Astrocyte (in vitro differentiated cells and primary cell): Measurements from ENCODE around the gene SREBF2. TPM values are rescaled to one million over a fixed set of nuclear protein-coding genes. Genes with fewer than 3 reads are reported as not detected.

Experiments
- DNase-seq: peaks from one replicate; pipeline ENCODE4 v3.0.0-alpha.2; 2010; ENCODE audit warnings: low read depth
- FAIRE-seq: peaks from 2 replicates; lab custom pipeline; 2011; peaks lifted over from hg19 to GRCh38; lab: Jason Lieb, UNC
- H2AFZ ChIP-seq: 2 replicates; pipeline ENCODE4 v1.6.0; 2012; ENCODE audit warnings: low read depth, low read length, inconsistent platforms
- H3K27ac ChIP-seq: 2 replicates; pipeline ENCODE4 v1.5.1; 2011; ENCODE audit warnings: low read depth, low read length, inconsistent platforms
- H3K27me3 ChIP-seq: 2 replicates; pipeline ENCODE4 v1.6.0; 2011; ENCODE audit warnings: low read length, inconsistent platforms; ENCODE audit not compliant: insufficient read depth
- H3K36me3 ChIP-seq: 2 replicates; pipeline ENCODE4 v1.5.1; 2011; ENCODE audit warnings: low read length, inconsistent platforms; ENCODE audit not compliant: insufficient read depth
- H3K4me1 ChIP-seq: 2 replicates; pipeline ENCODE4 v1.5.1; 2011; ENCODE audit warnings: low read length, inconsistent platforms; ENCODE audit not compliant: insufficient read depth
- H3K4me2 ChIP-seq: 2 replicates; pipeline ENCODE4 v1.6.0; 2012; ENCODE audit warnings: low read length, inconsistent platforms
- H3K4me3 ChIP-seq: 2 replicates; pipeline ENCODE4 v1.5.1; 2011; ENCODE audit warnings: low read depth, mild to moderate bottlenecking, low read length, inconsistent platforms; ENCODE audit not compliant: insufficient read depth
- H3K79me2 ChIP-seq: 2 replicates; pipeline ENCODE4 v1.6.0; 2012; ENCODE audit warnings: mild to moderate bottlenecking, low read length, inconsistent platforms; ENCODE audit not compliant: insufficient read depth
- H3K9ac ChIP-seq: 2 replicates; pipeline ENCODE4 v1.6.0; 2012; ENCODE audit warnings: mild to moderate bottlenecking, low read length, inconsistent platforms
- H3K9me3 ChIP-seq: 2 replicates; pipeline ENCODE4 v1.5.1; 2012; ENCODE audit warnings: low read depth, mild to moderate bottlenecking, low read length, inconsistent platforms; ENCODE audit not compliant: insufficient read depth
- H4K20me1 ChIP-seq: 2 replicates; pipeline ENCODE4 v1.6.0; 2012; ENCODE audit warnings: low read length, inconsistent platforms; ENCODE audit not compliant: insufficient read depth
- H3K27ac Mint-ChIP-seq: one replicate; pipeline ENCODE4 v1.8.0; 2021; ENCODE audit warnings: mild to moderate bottlenecking, mixed read lengths; ENCODE audit not compliant: unreplicated experiment
- H3K27me3 Mint-ChIP-seq: one replicate; pipeline ENCODE4 v1.8.0; 2021; ENCODE audit warnings: low read depth, mixed read lengths; ENCODE audit not compliant: unreplicated experiment
- H3K36me3 Mint-ChIP-seq: one replicate; pipeline ENCODE4 v1.8.0; 2021; ENCODE audit warnings: low read depth, mixed read lengths; ENCODE audit not compliant: unreplicated experiment
- H3K4me1 Mint-ChIP-seq: one replicate; pipeline ENCODE4 v1.8.0; 2021; ENCODE audit warnings: low read depth, mixed read lengths; ENCODE audit not compliant: unreplicated experiment
- H3K4me3 Mint-ChIP-seq: one replicate; pipeline ENCODE4 v1.8.0; 2021; ENCODE audit warnings: mild to moderate bottlenecking, moderate library complexity, mixed read lengths; ENCODE audit not compliant: unreplicated experiment
- H3K9me3 Mint-ChIP-seq: one replicate; pipeline ENCODE4 v1.8.0; 2021; ENCODE audit warnings: mild to moderate bottlenecking, mixed read lengths; ENCODE audit not compliant: unreplicated experiment
- CTCF ChIP-seq: IDR thresholded peaks from 2 replicates; pipeline ENCODE4 v1.5.1; 2011; ENCODE audit warnings: low read depth, mild to moderate bottlenecking, inconsistent platforms, low read length, moderate library complexity; ENCODE audit not compliant: insufficient read depth
- EZH2 ChIP-seq: IDR thresholded peaks from 2 replicates; pipeline ENCODE4 v1.6.1; 2012; ENCODE audit warnings: mild to moderate bottlenecking, low read length, inconsistent platforms; ENCODE audit not compliant: insufficient read depth
- total RNA-seq: library from RNA; stranded (reverse); gene quantifications from 2 replicates; pipeline ENCODE4 v1.2.1, GENCODE V29; 2021

SREBF2 gene
- total RNA-seq, 1 donor from 2014 or later: 83.9 TPM

DNA sequence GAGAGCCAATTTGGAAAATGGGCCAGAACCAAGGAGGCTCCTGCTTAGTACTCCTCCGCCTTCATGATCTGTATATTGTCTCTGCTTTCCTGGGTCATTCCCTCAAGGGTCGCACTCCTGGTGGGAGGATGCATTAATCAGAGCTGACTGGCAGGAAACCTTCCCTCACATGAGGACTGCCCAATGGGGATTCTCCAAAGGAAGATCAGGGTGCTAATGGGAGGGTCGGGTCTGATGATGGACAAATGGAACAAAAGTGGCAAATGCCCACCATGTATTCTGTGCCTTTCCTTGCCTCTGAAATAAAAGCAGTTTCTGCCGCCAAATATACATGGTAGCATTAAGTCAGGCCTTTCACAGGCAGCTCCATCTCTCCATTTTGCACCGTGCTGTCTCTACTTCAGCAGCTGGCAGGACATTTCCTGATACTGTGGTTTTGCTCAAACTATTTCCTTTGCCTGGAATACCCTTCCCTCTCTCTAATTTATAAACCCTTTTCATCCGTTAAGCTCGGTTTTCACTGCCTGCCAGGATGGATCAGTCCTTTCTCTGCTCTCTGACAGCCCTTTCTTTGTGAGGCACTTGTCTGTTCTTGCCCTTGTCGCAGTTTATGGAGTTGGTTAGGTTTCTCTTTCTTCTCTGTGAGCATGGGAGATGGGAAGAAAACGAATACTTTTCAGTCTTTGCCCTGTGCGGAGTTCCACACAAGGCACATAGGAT lies 13.5 kb downstream of the SREBF2 start:
- Histone ChIP-seq H3K36me3 (peaks cover 7% of the 10 kb centered on the region), H2AFZ (no peak overlapping the region), H3K27me3 (no peaks in the 10 kb centered on the region), H3K9ac (no peak overlapping the region), H3K4me1 (peaks cover 12% of the 10 kb centered on the region), H3K4me3 (no peak overlapping the region), H3K9me3 (no peaks in the 10 kb centered on the region), H3K27ac (no peak overlapping the region), H3K79me2 (peaks cover 85% of the 10 kb centered on the region), H3K4me2 (peak overlapping the region; percentile 16), H4K20me1 (peaks cover 90% of the 10 kb centered on the region)
- no peak for TF ChIP-seq EZH2
- no peak for TF ChIP-seq CTCF
- peak overlapping the region; percentile 35 for H3K27ac Mint-ChIP-seq
- DNase-seq: no peak
- H3K4me3 Mint-ChIP-seq: no peak overlapping the region
- no peaks in the 10 kb centered on the region for H3K27me3 Mint-ChIP-seq
- peaks cover 2% of the 10 kb centered on the region for H3K36me3 Mint-ChIP-seq
- no peaks in the 10 kb centered on the region for H3K9me3 Mint-ChIP-seq
- peaks cover 31% of the 10 kb centered on the region for H3K4me1 Mint-ChIP-seq
- FAIRE-seq: no peak

GRCh38 chr22:41847300-41847699 lies 14.4 kb downstream of the SREBF2 start:
- TF ChIP-seq CTCF (no peak), EZH2 (no peak)
- no peak for FAIRE-seq
- peaks cover 81% of the 10 kb centered on the region for H3K79me2 ChIP-seq

GRCh38 chr22:41848468-41848867 lies 15.6 kb downstream of the SREBF2 start:
- FAIRE-seq: no peak
- Mint-ChIP-seq H3K4me3 (no peak overlapping the region), H3K4me1 (peaks cover 28% of the 10 kb centered on the region)

More at GRCh38 chr22:41847300-41847699, 14.4 kb downstream of the SREBF2 start:
- no peak overlapping the region for H3K4me3 Mint-ChIP-seq
- H3K27me3 Mint-ChIP-seq: no peaks in the 10 kb centered on the region
- no peak overlapping the region for H3K27ac Mint-ChIP-seq
- peaks cover 89% of the 10 kb centered on the region for H4K20me1 ChIP-seq
- no peaks in the 10 kb centered on the region for H3K27me3 ChIP-seq
- H3K4me1 Mint-ChIP-seq: peaks cover 29% of the 10 kb centered on the region
- H3K4me2 ChIP-seq: no peak overlapping the region
- no peak for DNase-seq
- H3K4me1 ChIP-seq: peaks cover 12% of the 10 kb centered on the region
- H3K27ac ChIP-seq: no peak overlapping the region
- no peaks in the 10 kb centered on the region for H3K36me3 Mint-ChIP-seq
- H2AFZ ChIP-seq: no peak overlapping the region
- H3K9ac ChIP-seq: no peak overlapping the region
- H3K4me3 ChIP-seq: no peak overlapping the region
- peaks cover 3% of the 10 kb centered on the region for H3K36me3 ChIP-seq
- no peaks in the 10 kb centered on the region for H3K9me3 ChIP-seq
- H3K9me3 Mint-ChIP-seq: no peaks in the 10 kb centered on the region

More at GRCh38 chr22:41848468-41848867, 15.6 kb downstream of the SREBF2 start:
- peaks cover 12% of the 10 kb centered on the region for H3K4me1 ChIP-seq
- H3K9ac ChIP-seq: no peak overlapping the region
- TF ChIP-seq EZH2: no peak
- no peak for TF ChIP-seq CTCF
- no peak overlapping the region for H3K27ac ChIP-seq
- H3K79me2 ChIP-seq: peaks cover 79% of the 10 kb centered on the region
- peaks cover 89% of the 10 kb centered on the region for H4K20me1 ChIP-seq
- H3K36me3 Mint-ChIP-seq: peaks cover 2% of the 10 kb centered on the region
- no peaks in the 10 kb centered on the region for H3K27me3 ChIP-seq
- H3K4me2 ChIP-seq: no peak overlapping the region
- H2AFZ ChIP-seq: no peak overlapping the region
- H3K27ac Mint-ChIP-seq: no peak overlapping the region
- H3K36me3 ChIP-seq: peaks cover under 1% of the 10 kb centered on the region
- H3K9me3 ChIP-seq: no peaks in the 10 kb centered on the region
- H3K27me3 Mint-ChIP-seq: no peaks in the 10 kb centered on the region
- H3K4me3 ChIP-seq: no peak overlapping the region
- no peaks in the 10 kb centered on the region for H3K9me3 Mint-ChIP-seq
- DNase-seq: no peak
